22Rv1 (cell line): ENCODE measurements around the gene GALNT17.
"Not testable (repeated sequence)": the region's sequence is repeated elsewhere in the genome, so short reads cannot be mapped to it uniquely, and the experiment has no call there.

Experiments
- H3K27ac ChIP-seq: fragments of 450-650 bp; 2 replicates; pipeline ENCODE4 v1.5.1; 2017
- ZFX ChIP-seq: fragments of 450-650 bp; IDR thresholded peaks from 2 replicates; pipeline ENCODE4 v1.6.1; 2017; ENCODE audit warnings: antibody characterized with exemption, borderline replicate concordance
- TF ChIP-seq, protein P1 (sequence below): fragments of 450-650 bp; IDR thresholded peaks from 2 replicates; pipeline ENCODE4 v1.5.1; 2017; ENCODE audit warnings: mild to moderate bottlenecking

Gene GALNT17

GRCh38 chr7:71574153-71574860 is 442.4 kb downstream of the GALNT17 start:
- H3K27ac ChIP-seq = no peak overlapping the region
- TF ChIP-seq, protein P1, sequence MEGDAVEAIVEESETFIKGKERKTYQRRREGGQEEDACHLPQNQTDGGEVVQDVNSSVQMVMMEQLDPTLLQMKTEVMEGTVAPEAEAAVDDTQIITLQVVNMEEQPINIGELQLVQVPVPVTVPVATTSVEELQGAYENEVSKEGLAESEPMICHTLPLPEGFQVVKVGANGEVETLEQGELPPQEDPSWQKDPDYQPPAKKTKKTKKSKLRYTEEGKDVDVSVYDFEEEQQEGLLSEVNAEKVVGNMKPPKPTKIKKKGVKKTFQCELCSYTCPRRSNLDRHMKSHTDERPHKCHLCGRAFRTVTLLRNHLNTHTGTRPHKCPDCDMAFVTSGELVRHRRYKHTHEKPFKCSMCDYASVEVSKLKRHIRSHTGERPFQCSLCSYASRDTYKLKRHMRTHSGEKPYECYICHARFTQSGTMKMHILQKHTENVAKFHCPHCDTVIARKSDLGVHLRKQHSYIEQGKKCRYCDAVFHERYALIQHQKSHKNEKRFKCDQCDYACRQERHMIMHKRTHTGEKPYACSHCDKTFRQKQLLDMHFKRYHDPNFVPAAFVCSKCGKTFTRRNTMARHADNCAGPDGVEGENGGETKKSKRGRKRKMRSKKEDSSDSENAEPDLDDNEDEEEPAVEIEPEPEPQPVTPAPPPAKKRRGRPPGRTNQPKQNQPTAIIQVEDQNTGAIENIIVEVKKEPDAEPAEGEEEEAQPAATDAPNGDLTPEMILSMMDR = no peak
- TF ChIP-seq ZFX = no peak

DNA sequence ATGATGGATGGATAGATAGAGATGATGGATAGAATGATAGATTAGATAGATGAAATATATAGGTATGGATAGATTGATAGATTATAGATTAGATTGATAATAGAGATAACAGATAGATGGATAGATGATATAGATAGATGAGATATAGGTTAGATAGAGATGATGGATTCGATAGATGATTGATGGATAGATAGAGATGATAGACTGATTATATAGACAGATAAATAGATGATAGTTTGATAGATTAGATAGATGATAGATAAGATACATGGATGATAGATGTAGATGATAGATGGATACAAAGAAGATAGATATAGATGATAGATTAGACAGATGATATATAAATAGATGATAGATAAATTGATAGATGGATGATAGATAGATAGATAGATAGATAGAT is 448.1 kb downstream of the GALNT17 start:
- TF ChIP-seq ZFX = no peak
- TF ChIP-seq, protein P1 = no peak
- H3K27ac ChIP-seq = no peak overlapping the region

- no peak overlapping the region for H3K27ac ChIP-seq
- TF ChIP-seq, protein P1 = no peak
- TF ChIP-seq ZFX = no peak
Observed at GRCh38 chr7:71584256-71584655, 452.3 kb downstream of the GALNT17 start.

DNA sequence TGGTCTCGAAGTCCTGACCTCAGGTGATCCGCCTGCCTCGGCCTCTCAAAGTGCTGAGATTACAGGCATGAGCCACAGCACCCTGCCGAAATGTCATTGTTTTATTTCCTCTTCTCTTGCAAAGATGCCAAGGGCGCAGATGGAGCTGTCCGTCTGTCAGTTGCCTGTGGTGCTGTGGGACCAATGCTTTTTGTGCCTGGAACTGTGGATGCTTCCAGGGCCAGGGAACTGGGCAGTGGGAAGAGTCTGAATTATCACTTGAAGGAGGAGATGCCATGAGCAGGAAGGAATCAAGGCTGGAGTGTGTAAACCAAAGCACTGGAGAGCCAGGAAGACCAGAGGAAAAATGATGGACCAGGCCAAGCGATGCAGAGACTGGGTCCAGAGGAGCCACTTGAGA is 459.9 kb downstream of the GALNT17 start:
- H3K27ac ChIP-seq = no peak overlapping the region
- TF ChIP-seq, protein P1 = no peak
- no peak for TF ChIP-seq ZFX

DNA sequence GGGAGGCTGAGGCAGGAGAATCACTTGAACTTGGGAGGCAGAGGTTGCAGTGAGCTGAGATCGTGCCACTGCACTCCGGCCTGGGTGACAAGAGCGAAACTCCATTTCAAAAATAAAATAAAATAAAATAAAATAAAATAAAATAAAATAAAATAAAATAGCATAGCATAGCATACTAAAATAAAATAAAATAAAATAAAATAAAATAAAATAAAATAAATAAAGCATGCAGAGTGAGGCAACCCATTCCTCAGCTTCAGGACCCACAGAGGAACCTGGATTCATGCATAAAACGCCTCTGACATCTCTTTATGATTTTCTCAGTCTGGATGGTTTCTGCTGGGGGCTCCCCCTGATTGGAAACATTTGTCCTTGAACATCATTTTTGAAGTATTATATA is 460.4 kb downstream of the GALNT17 start:
- H3K27ac ChIP-seq = not testable (repeated sequence)

DNA sequence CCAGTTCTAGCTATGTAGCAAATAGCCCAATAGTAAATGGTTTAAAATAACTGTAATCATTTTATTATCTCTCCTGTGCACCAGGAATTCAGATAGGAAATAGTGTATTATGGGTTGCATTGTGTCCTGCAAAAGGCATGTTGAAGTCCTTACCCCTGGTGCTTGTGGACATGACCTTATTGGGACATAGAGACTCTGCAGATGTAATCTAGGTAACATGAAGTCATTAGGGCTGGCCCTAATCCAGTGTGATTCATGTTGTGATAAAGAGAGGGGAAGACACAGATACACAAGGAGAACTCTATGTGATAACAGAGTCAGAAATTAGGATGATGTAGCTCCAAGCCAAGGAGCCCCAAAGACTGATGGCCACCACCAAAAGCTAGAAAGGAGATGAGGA is 462.8 kb downstream of the GALNT17 start:
- TF ChIP-seq, protein P1 = no peak
- TF ChIP-seq ZFX = no peak
- H3K27ac ChIP-seq = no peak overlapping the region

GRCh38 chr7:71595176-71595575 is 463.2 kb downstream of the GALNT17 start:
- H3K27ac ChIP-seq = no peak overlapping the region
- no peak for TF ChIP-seq ZFX
- TF ChIP-seq, protein P1 = no peak

- no peak overlapping the region for H3K27ac ChIP-seq
- TF ChIP-seq, protein P1 = no peak
- no peak for TF ChIP-seq ZFX
Observed at GRCh38 chr7:71598553-71598952, 466.6 kb downstream of the GALNT17 start.
